KOPT-K1 (cell line): Measurements from ENCODE around the gene CYFIP1.

Source experiments
- H3K27ac ChIP-seq: fragments of 200-600 bp; sonication (generic); 2 replicates; pipeline ENCODE4 v1.5.1; 2016; ENCODE audit warnings: antibody characterized with exemption, mild to moderate bottlenecking, low read depth, low read length; ENCODE audit not compliant: poor library complexity, severe bottlenecking
- H3K36me3 ChIP-seq: fragments of 200-600 bp; sonication (generic); 2 replicates; pipeline ENCODE4 v1.5.1; 2017; ENCODE audit warnings: antibody characterized with exemption, mild to moderate bottlenecking, low read length, moderate library complexity; ENCODE audit not compliant: insufficient read depth
- H3K9me3 ChIP-seq: fragments of 200-600 bp; sonication (generic); 2 replicates; pipeline ENCODE4 v1.5.1; 2017; ENCODE audit warnings: antibody characterized with exemption, low read length, mild to moderate bottlenecking; ENCODE audit not compliant: insufficient read depth, poor library complexity, severe bottlenecking

Gene CYFIP1

GRCh38 chr15:22884344-22884743 is 95.8 kb downstream of the CYFIP1 start:
- no peaks in the 10 kb centered on the region for H3K9me3 ChIP-seq
- H3K36me3 ChIP-seq, result no peaks in the 10 kb centered on the region
- no peak overlapping the region for H3K27ac ChIP-seq

- Histone ChIP-seq H3K9me3 (no peaks in the 10 kb centered on the region), H3K27ac (no peak overlapping the region), H3K36me3 (no peaks in the 10 kb centered on the region)
These were observed 97.0 kb downstream of the CYFIP1 start for GRCh38 chr15:22883196-22883595.

- Histone ChIP-seq H3K36me3 (no peaks in the 10 kb centered on the region), H3K9me3 (no peaks in the 10 kb centered on the region), H3K27ac (no peak overlapping the region)
These were observed 98.3 kb downstream of the CYFIP1 start for GRCh38 chr15:22881739-22882440.

- H3K9me3 ChIP-seq, result no peaks in the 10 kb centered on the region
- no peak overlapping the region for H3K27ac ChIP-seq
- no peaks in the 10 kb centered on the region for H3K36me3 ChIP-seq
These were observed 99.0 kb downstream of the CYFIP1 start for GRCh38 chr15:22880981-22881738.

GRCh38 chr15:22880068-22880980 is 99.8 kb downstream of the CYFIP1 start:
- Histone ChIP-seq H3K27ac (no peak overlapping the region), H3K9me3 (no peaks in the 10 kb centered on the region), H3K36me3 (no peaks in the 10 kb centered on the region)

GRCh38 chr15:22878103-22878502 is 102.1 kb downstream of the CYFIP1 start:
- Histone ChIP-seq H3K36me3 (no peaks in the 10 kb centered on the region), H3K27ac (no peak overlapping the region), H3K9me3 (no peaks in the 10 kb centered on the region)

GRCh38 chr15:22877607-22878006 is 102.6 kb downstream of the CYFIP1 start:
- H3K9me3 ChIP-seq, result no peaks in the 10 kb centered on the region
- no peaks in the 10 kb centered on the region for H3K36me3 ChIP-seq
- H3K27ac ChIP-seq, result no peak overlapping the region

- H3K36me3 ChIP-seq, result no peaks in the 10 kb centered on the region
- no peaks in the 10 kb centered on the region for H3K9me3 ChIP-seq
- H3K27ac ChIP-seq, result no peak overlapping the region
These were observed 103.1 kb downstream of the CYFIP1 start for GRCh38 chr15:22877117-22877516.

GRCh38 chr15:22874966-22875365 is 105.2 kb downstream of the CYFIP1 start:
- Histone ChIP-seq H3K27ac (no peak overlapping the region), H3K36me3 (peaks cover 9% of the 10 kb centered on the region; the same call in 1 of the 2 replicates), H3K9me3 (no peaks in the 10 kb centered on the region)

GRCh38 chr15:22874256-22874655 is 105.9 kb downstream of the CYFIP1 start:
- H3K27ac ChIP-seq, result no peak overlapping the region
- peaks cover 16% of the 10 kb centered on the region for H3K36me3 ChIP-seq
- no peaks in the 10 kb centered on the region for H3K9me3 ChIP-seq

- H3K9me3 ChIP-seq, result no peaks in the 10 kb centered on the region
- peaks cover 20% of the 10 kb centered on the region for H3K36me3 ChIP-seq
- no peak overlapping the region for H3K27ac ChIP-seq
These were observed 106.3 kb downstream of the CYFIP1 start for GRCh38 chr15:22873841-22874240.

GRCh38 chr15:22872936-22873701 is 107.0 kb downstream of the CYFIP1 start:
- Histone ChIP-seq H3K27ac (no peak overlapping the region), H3K9me3 (no peaks in the 10 kb centered on the region), H3K36me3 (peaks cover 26% of the 10 kb centered on the region)

- no peak overlapping the region for H3K27ac ChIP-seq
- H3K9me3 ChIP-seq, result no peaks in the 10 kb centered on the region
- peaks cover 42% of the 10 kb centered on the region for H3K36me3 ChIP-seq
These were observed 108.6 kb downstream of the CYFIP1 start for GRCh38 chr15:22871481-22872086.

- Histone ChIP-seq H3K27ac (no peak overlapping the region), H3K9me3 (no peaks in the 10 kb centered on the region), H3K36me3 (peaks cover 49% of the 10 kb centered on the region)
These were observed 109.3 kb downstream of the CYFIP1 start for GRCh38 chr15:22870865-22871264.
